ENCODE results near the gene ZNF274. TPM values are rescaled to one million over a fixed set of nuclear protein-coding genes. Genes with fewer than 3 reads are reported as not detected.
A peak's percentile ranks its signal among the peaks of the same experiment; 100 is the strongest.

The ZNF274 gene
- total RNA-seq, 2 experiments from 2014 or later: 36.2 to 36.4 TPM

- Histone ChIP-seq H3K9me3 (ENCODE audit: low read length) (peaks cover 16% of the 10 kb centered on the region), H3K4me1 (ENCODE audit: insufficient read depth, low read length, poor library complexity, severe bottlenecking) (no peaks in the 10 kb centered on the region), H3K9me2 (ENCODE audit: insufficient read depth, low read length) (no peaks in the 10 kb centered on the region), H3K79me2 (ENCODE audit: insufficient read depth, low read depth, low read length) (no peaks in the 10 kb centered on the region), H2AFZ (ENCODE audit: low read length) (no peak overlapping the region), H3K27ac (ENCODE audit: low read depth, low read length, poor library complexity, severe bottlenecking) (no peak overlapping the region), H3K36me3 (ENCODE audit: insufficient read depth, low read length) (no peaks in the 10 kb centered on the region), H3K4me3 (ENCODE audit: low read depth, low read length, poor library complexity, severe bottlenecking) (no peak overlapping the region), H3K4me2 (ENCODE audit: low read length) (no peak overlapping the region), H4K20me1 (ENCODE audit: insufficient read depth, low read length) (no peaks in the 10 kb centered on the region)
- intact Hi-C loops (cut with micrococcal nuclease; ENCODE audit: unreplicated experiment): no loop called here
- TF ChIP-seq EZH2phosphoT487 (IDR thresholded peaks at IDR 0.05; ENCODE audit: borderline replicate concordance, low read depth, low read length): no peak
- TF ChIP-seq, protein P1, sequence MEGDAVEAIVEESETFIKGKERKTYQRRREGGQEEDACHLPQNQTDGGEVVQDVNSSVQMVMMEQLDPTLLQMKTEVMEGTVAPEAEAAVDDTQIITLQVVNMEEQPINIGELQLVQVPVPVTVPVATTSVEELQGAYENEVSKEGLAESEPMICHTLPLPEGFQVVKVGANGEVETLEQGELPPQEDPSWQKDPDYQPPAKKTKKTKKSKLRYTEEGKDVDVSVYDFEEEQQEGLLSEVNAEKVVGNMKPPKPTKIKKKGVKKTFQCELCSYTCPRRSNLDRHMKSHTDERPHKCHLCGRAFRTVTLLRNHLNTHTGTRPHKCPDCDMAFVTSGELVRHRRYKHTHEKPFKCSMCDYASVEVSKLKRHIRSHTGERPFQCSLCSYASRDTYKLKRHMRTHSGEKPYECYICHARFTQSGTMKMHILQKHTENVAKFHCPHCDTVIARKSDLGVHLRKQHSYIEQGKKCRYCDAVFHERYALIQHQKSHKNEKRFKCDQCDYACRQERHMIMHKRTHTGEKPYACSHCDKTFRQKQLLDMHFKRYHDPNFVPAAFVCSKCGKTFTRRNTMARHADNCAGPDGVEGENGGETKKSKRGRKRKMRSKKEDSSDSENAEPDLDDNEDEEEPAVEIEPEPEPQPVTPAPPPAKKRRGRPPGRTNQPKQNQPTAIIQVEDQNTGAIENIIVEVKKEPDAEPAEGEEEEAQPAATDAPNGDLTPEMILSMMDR (conservative IDR thresholded peaks at IDR 0.05; ENCODE audit: low read length): no peak
- CTCF ChIA-PET (ENCODE audit: unreplicated experiment): no interaction called here
- DNase-seq (ENCODE audit: low spot score): no peak
- POLR2A ChIA-PET: interaction anchor here (0.7 kb wide), 1 partner anchor 883 kb away, joined by 4 read pairs; no protein-coding TSS in a partner anchor
- no TSS peak for BruUV-seq (replicated peaks)
These were observed 12.0 kb upstream of the ZNF274 start for GRCh38 chr19:58170860-58171259.

GRCh38 chr19:58181902-58182576 is 822 bp upstream of the ZNF274 start:
- H3K4me2 ChIP-seq (ENCODE audit: low read length): peak overlapping the region; percentile 98
- no TSS peak for BruUV-seq (replicated peaks)
- POLR2A ChIA-PET: no interaction called here
- peak overlapping the region; percentile 77; the same call in 1 of the 2 replicates for H2AFZ ChIP-seq (ENCODE audit: low read length)
- H3K4me3 ChIP-seq (ENCODE audit: low read depth, low read length, poor library complexity, severe bottlenecking): peak overlapping the region; percentile 85
- H3K27ac ChIP-seq (ENCODE audit: low read depth, low read length, poor library complexity, severe bottlenecking): peak overlapping the region; percentile 86
- H3K9me3 ChIP-seq (ENCODE audit: low read length): peaks cover 27% of the 10 kb centered on the region; the same call in 1 of the 2 replicates
- peaks cover 26% of the 10 kb centered on the region for H3K36me3 ChIP-seq (ENCODE audit: insufficient read depth, low read length)
- peak; percentile 84 for DNase-seq (ENCODE audit: low spot score)
- TF ChIP-seq EZH2phosphoT487 (IDR thresholded peaks at IDR 0.05; ENCODE audit: borderline replicate concordance, low read depth, low read length): no peak
- TF ChIP-seq, protein P1 (conservative IDR thresholded peaks at IDR 0.05; ENCODE audit: low read length): peak; percentile 92
- CTCF ChIA-PET (ENCODE audit: unreplicated experiment): no interaction called here
- no peaks in the 10 kb centered on the region for H3K9me2 ChIP-seq (ENCODE audit: insufficient read depth, low read length)
- intact Hi-C loops (cut with micrococcal nuclease; ENCODE audit: unreplicated experiment): loop anchor here (1.0 to 2.0 kb wide), 5 partner anchors 97 to 337 kb away; partner anchors contain the start of genes ERVK3-1, ZBTB45, ZNF324B and ZNF584
- H3K4me1 ChIP-seq (ENCODE audit: insufficient read depth, low read length, poor library complexity, severe bottlenecking): peaks cover 12% of the 10 kb centered on the region
- H4K20me1 ChIP-seq (ENCODE audit: insufficient read depth, low read length): no peaks in the 10 kb centered on the region
- peaks cover 13% of the 10 kb centered on the region; the same call in 1 of the 2 replicates for H3K79me2 ChIP-seq (ENCODE audit: insufficient read depth, low read depth, low read length)

DNA sequence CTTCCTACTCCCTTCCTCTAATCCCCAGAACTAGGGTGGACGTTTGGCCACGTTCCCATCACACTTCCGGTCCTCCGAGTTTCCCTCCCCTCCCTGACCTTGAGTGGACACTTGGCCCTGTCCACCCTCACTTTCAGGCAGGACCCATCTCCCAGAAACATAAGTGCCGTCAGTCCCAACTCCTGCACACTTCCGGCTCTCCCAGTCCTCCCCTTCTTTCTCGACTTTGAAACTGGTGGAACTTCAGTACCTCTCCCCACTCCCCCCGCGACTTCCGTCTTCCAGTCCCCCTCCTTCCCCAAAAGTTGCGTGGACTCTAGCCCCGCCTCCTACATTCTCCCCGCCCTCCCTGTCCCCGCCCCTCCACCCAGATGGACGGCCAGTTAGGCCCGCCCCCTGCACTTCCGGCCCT is 278 bp upstream of the ZNF274 start:
- intact Hi-C loops (cut with micrococcal nuclease; ENCODE audit: unreplicated experiment): loop anchor here (1.0 to 2.0 kb wide), 5 partner anchors 96 to 336 kb away; partner anchors contain the start of genes ERVK3-1, ZBTB45, ZNF324B and ZNF584
- peak; percentile 92 for DNase-seq (ENCODE audit: low spot score)
- BruUV-seq (replicated peaks): no TSS peak
- no peaks in the 10 kb centered on the region for H3K9me2 ChIP-seq (ENCODE audit: insufficient read depth, low read length)
- H3K4me2 ChIP-seq (ENCODE audit: low read length): peak overlapping the region; percentile 98
- H3K27ac ChIP-seq (ENCODE audit: low read depth, low read length, poor library complexity, severe bottlenecking): peak overlapping the region; percentile 86
- H4K20me1 ChIP-seq (ENCODE audit: insufficient read depth, low read length): no peaks in the 10 kb centered on the region
- H3K36me3 ChIP-seq (ENCODE audit: insufficient read depth, low read length): peaks cover 32% of the 10 kb centered on the region
- peaks cover 12% of the 10 kb centered on the region for H3K4me1 ChIP-seq (ENCODE audit: insufficient read depth, low read length, poor library complexity, severe bottlenecking)
- peak overlapping the region; percentile 85 for H3K4me3 ChIP-seq (ENCODE audit: low read depth, low read length, poor library complexity, severe bottlenecking)
- H2AFZ ChIP-seq (ENCODE audit: low read length): peak overlapping the region; percentile 77; the same call in 1 of the 2 replicates
- peaks cover 27% of the 10 kb centered on the region; the same call in 1 of the 2 replicates for H3K9me3 ChIP-seq (ENCODE audit: low read length)
- TF ChIP-seq, protein P1 (conservative IDR thresholded peaks at IDR 0.05; ENCODE audit: low read length): no peak
- no peak for TF ChIP-seq EZH2phosphoT487 (IDR thresholded peaks at IDR 0.05; ENCODE audit: borderline replicate concordance, low read depth, low read length)
- ChIA-PET POLR2A (no interaction called here), CTCF (ENCODE audit: unreplicated experiment) (no interaction called here)
- peaks cover 13% of the 10 kb centered on the region; the same call in 1 of the 2 replicates for H3K79me2 ChIP-seq (ENCODE audit: insufficient read depth, low read depth, low read length)

Measured in OCI-LY7 (cell line).